Muscle layer of duodenum (tissue), 2 donors: ENCODE measurements around the gene ZIC4.

Source experiments
- H3K27ac ChIP-seq: one replicate; pipeline ENCODE4 v1.7.0; 2013; ENCODE audit warnings: mild to moderate bottlenecking, low read length
- H3K27me3 ChIP-seq: one replicate; pipeline ENCODE4 v1.7.0; 2013; ENCODE audit warnings: low read depth, mild to moderate bottlenecking, control low read depth, low read length
- H3K36me3 ChIP-seq, 2 donors: one replicate each; pipeline ENCODE4 v1.7.0; 2013; ENCODE audit warnings: low read length in 2 of 2, control low read depth in 1 of 2, mild to moderate bottlenecking in 1 of 2; ENCODE audit not compliant: insufficient read depth in 2 of 2, control insufficient read depth in 1 of 2
- H3K4me1 ChIP-seq, 2 donors: one replicate each; pipeline ENCODE4 v1.7.0; 2013; ENCODE audit warnings: low read length in 2 of 2, mild to moderate bottlenecking in 2 of 2, control low read depth in 1 of 2, moderate library complexity in 1 of 2; ENCODE audit not compliant: insufficient read depth in 2 of 2, control insufficient read depth in 1 of 2
- H3K4me3 ChIP-seq, 2 donors: one replicate each; pipeline ENCODE4 v1.7.0; 2013; ENCODE audit warnings: low read length in 2 of 2, low read depth in 1 of 2, mild to moderate bottlenecking in 1 of 2
- H3K9me3 ChIP-seq, 2 donors: one replicate each; pipeline ENCODE4 v1.7.0; 2013; ENCODE audit warnings: low read length in 2 of 2, control low read depth in 1 of 2, mild to moderate bottlenecking in 1 of 2; ENCODE audit not compliant: control insufficient read depth in 1 of 2
- donor health status: healthy.

The ZIC4 gene

GRCh38 chr3:147403511-147403910 lies 2.8 kb downstream of the ZIC4 start:
- Histone ChIP-seq H3K36me3 (no peaks in the 10 kb centered on the region), H3K27ac (no peak overlapping the region), H3K27me3 (peaks cover 65% of the 10 kb centered on the region), H3K4me1 (peaks cover 0 to 12% of the 10 kb centered on the region in 2 donors), H3K4me3 (no peak overlapping the region), H3K9me3 (peaks cover 0 to 7% of the 10 kb centered on the region in 2 donors)

- Histone ChIP-seq H3K9me3 (no peaks in the 10 kb centered on the region), H3K4me3 (no peak overlapping the region), H3K27me3 (peaks cover 65% of the 10 kb centered on the region), H3K27ac (no peak overlapping the region), H3K4me1 (peaks cover 0 to 21% of the 10 kb centered on the region in 2 donors), H3K36me3 (no peaks in the 10 kb centered on the region)
Measured at GRCh38 chr3:147402159-147402558, 4.2 kb downstream of the ZIC4 start.

- no peak overlapping the region for H3K4me3 ChIP-seq
- H3K27me3 ChIP-seq, result peaks cover 60% of the 10 kb centered on the region
- peaks cover 0 to 28% of the 10 kb centered on the region in 2 donors for H3K4me1 ChIP-seq
- no peak overlapping the region for H3K27ac ChIP-seq
- H3K36me3 ChIP-seq, result no peaks in the 10 kb centered on the region
- H3K9me3 ChIP-seq, result no peaks in the 10 kb centered on the region
Measured at GRCh38 chr3:147401421-147401820, 4.9 kb downstream of the ZIC4 start.

GRCh38 chr3:147400999-147401398 lies 5.3 kb downstream of the ZIC4 start:
- Histone ChIP-seq H3K4me3 (no peak overlapping the region), H3K9me3 (no peaks in the 10 kb centered on the region), H3K36me3 (no peaks in the 10 kb centered on the region), H3K4me1 (peaks cover 0 to 32% of the 10 kb centered on the region in 2 donors), H3K27ac (no peak overlapping the region), H3K27me3 (peaks cover 60% of the 10 kb centered on the region)

- no peaks in the 10 kb centered on the region for H3K36me3 ChIP-seq
- H3K4me3 ChIP-seq, result no peak overlapping the region
- peaks cover 0 to 35% of the 10 kb centered on the region in 2 donors for H3K4me1 ChIP-seq
- H3K9me3 ChIP-seq, result no peaks in the 10 kb centered on the region
- H3K27ac ChIP-seq, result no peak overlapping the region
- H3K27me3 ChIP-seq, result peaks cover 60% of the 10 kb centered on the region
Measured at GRCh38 chr3:147400111-147400510, 6.2 kb downstream of the ZIC4 start.

GRCh38 chr3:147398813-147399534 lies 7.4 kb downstream of the ZIC4 start:
- peaks cover 62% of the 10 kb centered on the region for H3K27me3 ChIP-seq

GRCh38 chr3:147397875-147398812 lies 8.2 kb downstream of the ZIC4 start:
- peaks cover 0 to 40% of the 10 kb centered on the region in 2 donors for H3K4me1 ChIP-seq
- no peaks in the 10 kb centered on the region for H3K36me3 ChIP-seq
- peaks cover 59% of the 10 kb centered on the region for H3K27me3 ChIP-seq
- no peak overlapping the region for H3K27ac ChIP-seq
- peak overlapping the region in 1 of 2 donors; percentile 36 for H3K4me3 ChIP-seq
- H3K9me3 ChIP-seq, result no peaks in the 10 kb centered on the region

More at GRCh38 chr3:147398813-147399534, 7.4 kb downstream of the ZIC4 start:
- no peaks in the 10 kb centered on the region for H3K36me3 ChIP-seq
- H3K9me3 ChIP-seq, result no peaks in the 10 kb centered on the region
- peaks cover 0 to 31% of the 10 kb centered on the region in 2 donors for H3K4me1 ChIP-seq
- H3K4me3 ChIP-seq, result no peak overlapping the region
- no peak overlapping the region for H3K27ac ChIP-seq

GRCh38 chr3:147397155-147397874 lies 9.0 kb downstream of the ZIC4 start:
- peaks cover 67% of the 10 kb centered on the region for H3K27me3 ChIP-seq
- H3K4me3 ChIP-seq, result peak overlapping the region in 1 of 2 donors; percentile 36
- H3K4me1 ChIP-seq, result peaks cover 0 to 48% of the 10 kb centered on the region in 2 donors
- H3K27ac ChIP-seq, result no peak overlapping the region
- no peaks in the 10 kb centered on the region for H3K36me3 ChIP-seq
- H3K9me3 ChIP-seq, result no peaks in the 10 kb centered on the region

GRCh38 chr3:147396712-147397046 lies 9.7 kb downstream of the ZIC4 start:
- no peaks in the 10 kb centered on the region for H3K36me3 ChIP-seq
- H3K4me3 ChIP-seq, result peak overlapping the region in 1 of 2 donors; percentile 36
- peaks cover 73% of the 10 kb centered on the region for H3K27me3 ChIP-seq
- H3K27ac ChIP-seq, result no peak overlapping the region
- peaks cover 0 to 54% of the 10 kb centered on the region in 2 donors for H3K4me1 ChIP-seq
- no peaks in the 10 kb centered on the region for H3K9me3 ChIP-seq

- H3K36me3 ChIP-seq, result no peaks in the 10 kb centered on the region
- peaks cover 0 to 56% of the 10 kb centered on the region in 2 donors for H3K4me1 ChIP-seq
- no peak overlapping the region for H3K4me3 ChIP-seq
- no peak overlapping the region for H3K27ac ChIP-seq
- no peaks in the 10 kb centered on the region for H3K9me3 ChIP-seq
- H3K27me3 ChIP-seq, result peaks cover 72% of the 10 kb centered on the region
Measured at GRCh38 chr3:147395899-147396711, 10.2 kb downstream of the ZIC4 start.
